HG03342 (cell line): ENCODE data around the gene BRD7.

Experiments
- ATAC-seq: cut with Tn5 transposase; IDR thresholded peaks from one replicate; pipeline ENCODE4 v1.9.1; 2021; ENCODE audit warnings: mild to moderate bottlenecking, moderate library complexity; ENCODE audit not compliant: unreplicated experiment

BRD7 gene

GRCh38 chr16:50305441-50306061 is 63.2 kb downstream of the BRD7 start:
- ATAC-seq, result no peak

GRCh38 chr16:50304467-50305440 is 64.0 kb downstream of the BRD7 start:
- no peak for ATAC-seq

GRCh38 chr16:50303605-50304466 is 65.0 kb downstream of the BRD7 start:
- no peak for ATAC-seq

- ATAC-seq, result no peak
Measured at GRCh38 chr16:50303041-50303604, 65.7 kb downstream of the BRD7 start.

GRCh38 chr16:50302472-50303005 is 66.2 kb downstream of the BRD7 start:
- ATAC-seq, result no peak

- ATAC-seq, result no peak
Measured at GRCh38 chr16:50301626-50302471, 66.9 kb downstream of the BRD7 start.

GRCh38 chr16:50300942-50301625 is 67.7 kb downstream of the BRD7 start:
- no peak for ATAC-seq

GRCh38 chr16:50299508-50300105 is 69.2 kb downstream of the BRD7 start:
- ATAC-seq, result no peak

GRCh38 chr16:50298591-50299507 is 69.9 kb downstream of the BRD7 start:
- no peak for ATAC-seq

- no peak for ATAC-seq
Measured at GRCh38 chr16:50298075-50298460, 70.7 kb downstream of the BRD7 start.

- ATAC-seq, result no peak
Measured at GRCh38 chr16:50297301-50298074, 71.3 kb downstream of the BRD7 start.

GRCh38 chr16:50296807-50297206 is 72.0 kb downstream of the BRD7 start:
- ATAC-seq, result no peak

GRCh38 chr16:50295541-50296132 is 73.2 kb downstream of the BRD7 start:
- no peak for ATAC-seq

- ATAC-seq, result no peak
Measured at GRCh38 chr16:50294955-50295354, 73.8 kb downstream of the BRD7 start.

- ATAC-seq, result no peak
Measured at GRCh38 chr16:50293994-50294855, 74.6 kb downstream of the BRD7 start.
